PC-9 (cell line): ENCODE measurements around the gene PTX4. TPM values are rescaled to one million over a fixed set of nuclear protein-coding genes. Genes with fewer than 3 reads are reported as not detected.

ENCODE experiments used
- BruUV-seq: library from RNA; stranded (reverse); fragments of 400-500 nt; replicated peaks from 2 replicates; lab custom pipeline; 2021; lab: Mats Ljungman, UMichigan
- CTCF ChIA-PET: fragments of 300-600 bp; sonication (Branson Sonifier 250); formaldehyde crosslinking; loops from one replicate; lab custom pipeline; 2022; ENCODE audit warnings: antibody characterized with exemption; lab: Charles Lee
- POLR2A ChIA-PET: fragments of 300-600 bp; sonication (Branson Sonifier 250); formaldehyde crosslinking; loops from one replicate; lab custom pipeline; 2022; ENCODE audit warnings: antibody characterized with exemption; ENCODE audit not compliant: unreplicated experiment; lab: Charles Lee
- DNase-seq, 2 experiments: peaks; one replicate each; pipeline versions ENCODE4 v3.0.0 to v3.0.0-alpha.2; 2015 to 2022; ENCODE audit warnings: mixed read lengths in 1 of 2
- H2AFZ ChIP-seq: fragments of 200-600 bp; sonication (generic); 2 replicates; pipeline ENCODE4 v1.8.1; 2017; ENCODE audit warnings: antibody characterized with exemption
- H3F3A ChIP-seq: fragments of 200-600 bp; sonication (generic); 2 replicates; pipeline ENCODE4 v1.8.1; 2017; ENCODE audit warnings: antibody characterized with exemption, mild to moderate bottlenecking, low read depth; ENCODE audit not compliant: insufficient read depth
- H3K27ac ChIP-seq: fragments of 200-600 bp; sonication (generic); 2 replicates; pipeline ENCODE4 v1.6.1; 2016; ENCODE audit warnings: mixed run types
- H3K27me3 ChIP-seq: fragments of 200-600 bp; sonication (generic); 2 replicates; pipeline ENCODE4 v1.6.1; 2016; ENCODE audit warnings: low read depth, mixed run types; ENCODE audit not compliant: insufficient read depth
- H3K36me3 ChIP-seq: fragments of 200-600 bp; sonication (generic); 2 replicates; pipeline ENCODE4 v1.6.1; 2016; ENCODE audit warnings: low read depth, mixed run types
- H3K4me1 ChIP-seq: fragments of 200-600 bp; sonication (generic); replicated peaks from 2 replicates; pipeline ENCODE4 v1.6.1; 2016; ENCODE audit warnings: mixed run types; ENCODE audit not compliant: insufficient read depth
- H3K4me2 ChIP-seq: fragments of 200-600 bp; sonication (generic); 2 replicates; pipeline ENCODE4 v1.6.1; 2017; ENCODE audit warnings: mixed run types
- H3K4me3 ChIP-seq: fragments of 200-600 bp; sonication (generic); 2 replicates; pipeline ENCODE4 v1.6.1; 2016; ENCODE audit warnings: mixed run types
- H3K79me2 ChIP-seq: fragments of 200-600 bp; sonication (generic); 2 replicates; pipeline ENCODE4 v1.6.1; 2017; ENCODE audit warnings: low read depth, mixed run types
- H3K9me2 ChIP-seq: fragments of 200-600 bp; sonication (generic); 2 replicates; pipeline ENCODE4 v1.8.1; 2017; ENCODE audit warnings: mild to moderate bottlenecking; ENCODE audit not compliant: insufficient read depth
- H3K9me3 ChIP-seq: fragments of 200-600 bp; sonication (generic); 2 replicates; pipeline ENCODE4 v1.8.1; 2016; ENCODE audit warnings: low read depth; ENCODE audit not compliant: insufficient read depth
- H4K20me1 ChIP-seq: fragments of 200-600 bp; sonication (generic); 2 replicates; pipeline ENCODE4 v1.8.1; 2017; ENCODE audit not compliant: insufficient read depth
- CTCF ChIP-seq: fragments of 200-600 bp; sonication (generic); conservative IDR thresholded peaks from 2 replicates; pipeline ENCODE4 v1.6.1; 2017; ENCODE audit warnings: mixed run types, antibody characterized with exemption, mild to moderate bottlenecking, moderate library complexity
- EZH2 ChIP-seq: fragments of 200-600 bp; sonication (generic); IDR thresholded peaks from 2 replicates; pipeline ENCODE4 v1.8.0; 2017; ENCODE audit warnings: antibody characterized with exemption, low read depth
- intact Hi-C: fragments of 100-400 bp; cut with micrococcal nuclease; formaldehyde crosslinking; loops from one replicate; pipeline ENCODE4 v1.10.0; 2022; ENCODE audit not compliant: unreplicated experiment
- total RNA-seq: library from RNA; stranded (reverse); gene quantifications from 2 replicates; pipeline ENCODE4 v1.2.3, GENCODE V29; 2021

PTX4 gene
- total RNA-seq, 1 experiment from 2014 or later, result 0.39 TPM

DNA sequence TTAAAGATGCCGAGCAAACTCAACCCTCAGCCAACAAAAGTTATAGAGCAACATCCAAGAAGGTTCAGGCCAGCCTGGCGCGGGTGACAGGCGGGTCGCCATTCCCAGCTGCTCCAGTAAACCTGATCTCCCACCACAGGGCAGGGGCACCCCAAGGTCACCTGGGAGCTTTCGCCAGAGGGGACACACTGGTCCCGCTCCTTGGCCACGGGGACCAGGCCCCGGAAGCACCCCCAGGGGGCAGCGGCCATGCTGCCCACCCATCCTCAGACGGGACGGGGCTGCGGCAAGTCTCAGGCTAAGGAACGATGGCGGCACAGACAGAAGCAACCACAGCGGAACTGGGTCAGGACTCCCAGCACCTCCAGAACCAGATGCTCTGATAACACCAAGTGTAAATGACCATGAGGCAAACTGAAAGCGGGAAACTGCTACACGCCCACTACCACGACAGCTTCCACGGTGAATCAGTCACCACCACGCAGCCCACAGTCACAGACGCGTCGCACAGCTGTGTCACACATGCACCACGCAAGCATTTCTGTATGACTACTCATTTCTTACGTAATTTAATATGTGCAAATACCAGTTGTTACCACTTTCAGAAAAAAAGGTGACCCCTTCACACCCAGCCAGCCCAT lies 30.3 kb downstream of the PTX4 start:
- no peak overlapping the region for H2AFZ ChIP-seq
- no peak overlapping the region for H3K4me3 ChIP-seq
- no peaks in the 10 kb centered on the region for H3K9me2 ChIP-seq
- CTCF ChIA-PET, result no interaction called here
- intact Hi-C loops, result no loop called here
- H4K20me1 ChIP-seq, result no peaks in the 10 kb centered on the region; the same call in 1 of the 2 replicates
- H3K4me1 ChIP-seq, result no peaks in the 10 kb centered on the region
- TF ChIP-seq EZH2 (no peak), CTCF (no peak)
- no peaks in the 10 kb centered on the region for H3F3A ChIP-seq
- DNase-seq, result no peak
- H3K27ac ChIP-seq, result no peak overlapping the region
- POLR2A ChIA-PET, result no interaction called here
- BruUV-seq, result no TSS peak
- H3K4me2 ChIP-seq, result no peak overlapping the region
- no peaks in the 10 kb centered on the region for H3K9me3 ChIP-seq
- no peaks in the 10 kb centered on the region for H3K36me3 ChIP-seq
- no peaks in the 10 kb centered on the region for H3K79me2 ChIP-seq
- H3K27me3 ChIP-seq, result no peaks in the 10 kb centered on the region

DNA sequence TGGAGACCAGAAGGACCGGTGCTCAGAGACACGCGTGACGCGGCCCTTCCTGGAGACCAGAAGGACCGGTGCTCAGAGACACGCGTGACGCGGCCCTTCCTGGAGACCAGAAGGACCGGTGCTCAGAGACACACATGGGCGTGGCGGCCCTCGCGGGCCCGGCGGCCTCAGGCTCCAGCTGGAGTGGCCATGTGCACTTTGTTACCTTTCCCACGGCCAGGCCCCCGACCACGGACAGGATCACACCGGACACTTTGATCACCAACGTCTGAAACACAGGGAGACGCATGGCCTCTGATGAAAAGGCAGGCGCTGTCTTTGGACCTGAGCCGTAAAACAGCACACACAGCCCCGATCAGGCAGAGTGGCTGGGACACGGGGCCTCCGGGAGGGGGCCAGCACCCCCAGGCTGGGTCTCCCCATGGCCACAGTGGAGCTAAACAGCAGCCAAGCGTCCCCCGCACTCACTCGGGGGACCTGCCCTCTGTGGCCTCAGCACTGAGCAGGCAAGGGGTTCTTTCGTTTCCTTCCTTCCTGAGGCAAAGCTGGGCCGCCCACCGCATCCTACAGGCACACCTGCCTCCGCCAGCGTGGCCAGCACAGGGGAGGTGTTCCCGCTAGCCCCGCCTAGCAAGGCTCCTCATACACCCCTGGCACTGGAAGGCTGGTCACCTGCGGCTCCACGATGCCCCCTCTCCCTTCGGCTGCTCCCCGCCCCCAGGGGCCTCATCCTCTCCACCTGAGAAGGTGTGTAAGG lies 31.1 kb downstream of the PTX4 start:
- Histone ChIP-seq H3K27ac (no peak overlapping the region), H3K9me3 (no peaks in the 10 kb centered on the region), H3K4me1 (no peaks in the 10 kb centered on the region), H3F3A (no peaks in the 10 kb centered on the region), H3K27me3 (no peaks in the 10 kb centered on the region), H3K4me2 (no peak overlapping the region), H2AFZ (no peak overlapping the region), H3K36me3 (no peaks in the 10 kb centered on the region), H3K4me3 (no peak overlapping the region), H4K20me1 (no peaks in the 10 kb centered on the region; the same call in 1 of the 2 replicates), H3K79me2 (no peaks in the 10 kb centered on the region), H3K9me2 (no peaks in the 10 kb centered on the region)
- TF ChIP-seq CTCF (no peak), EZH2 (no peak)
- intact Hi-C loops, result no loop called here
- DNase-seq, result no peak
- ChIA-PET CTCF (no interaction called here), POLR2A (no interaction called here)
- BruUV-seq, result no TSS peak

DNA sequence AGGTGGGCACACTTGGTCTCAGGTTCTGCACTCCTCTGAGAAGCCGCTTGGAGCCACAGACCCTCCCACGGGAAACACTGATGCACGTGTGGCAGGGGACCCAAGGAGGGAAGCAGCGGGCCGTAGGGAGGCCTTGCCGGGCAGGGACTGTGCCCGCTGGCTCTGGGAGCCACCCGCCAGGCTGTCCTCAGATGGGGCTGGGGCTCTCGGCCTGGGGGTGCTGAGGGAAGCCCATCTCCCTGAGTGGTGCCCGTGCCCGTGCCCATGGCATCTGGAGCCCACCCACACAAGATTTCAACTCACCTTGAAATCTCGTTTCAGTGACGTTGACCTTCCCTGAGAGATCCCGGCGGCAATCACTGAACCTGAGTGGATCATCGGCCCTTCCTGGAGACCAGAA lies 31.8 kb downstream of the PTX4 start:
- Histone ChIP-seq H3F3A (no peaks in the 10 kb centered on the region), H3K79me2 (no peaks in the 10 kb centered on the region), H3K36me3 (no peaks in the 10 kb centered on the region), H3K4me3 (no peak overlapping the region), H3K4me2 (no peak overlapping the region), H3K4me1 (no peaks in the 10 kb centered on the region), H3K9me3 (no peaks in the 10 kb centered on the region), H3K27ac (no peak overlapping the region), H3K9me2 (no peaks in the 10 kb centered on the region), H3K27me3 (no peaks in the 10 kb centered on the region), H2AFZ (no peak overlapping the region), H4K20me1 (no peaks in the 10 kb centered on the region; the same call in 1 of the 2 replicates)
- POLR2A ChIA-PET, result no interaction called here
- intact Hi-C loops, result no loop called here
- BruUV-seq, result no TSS peak
- CTCF ChIA-PET, result no interaction called here
- DNase-seq, result no peak
- TF ChIP-seq EZH2 (no peak), CTCF (no peak)
